Effector memory CD4-positive, alpha-beta T cell (primary cell): ENCODE measurements around the gene CSN3.
"Not testable (repeated sequence)": the region's sequence is repeated elsewhere in the genome, so short reads cannot be mapped to it uniquely, and the experiment has no call there.

ENCODE experiments used
- DNase-seq, 3 donors: peaks; one replicate each; pipeline ENCODE4 v3.0.0-alpha.2; 2020
- H3K27ac ChIP-seq: 2 replicates; pipeline ENCODE4 v1.7.0; 2013; ENCODE audit warnings: mild to moderate bottlenecking, low read length, moderate library complexity; ENCODE audit not compliant: insufficient read depth, poor library complexity, severe bottlenecking
- H3K27me3 ChIP-seq: replicated peaks from 2 replicates; pipeline ENCODE4 v1.7.0; 2013; ENCODE audit warnings: mild to moderate bottlenecking, low read length; ENCODE audit not compliant: insufficient read depth, control insufficient read depth, poor library complexity, severe bottlenecking
- H3K36me3 ChIP-seq: 2 replicates; pipeline ENCODE4 v1.7.0; 2013; ENCODE audit warnings: mild to moderate bottlenecking, low read length, moderate library complexity; ENCODE audit not compliant: control insufficient read depth, insufficient read depth
- H3K4me1 ChIP-seq: 2 replicates; pipeline ENCODE4 v1.7.0; 2013; ENCODE audit warnings: low read length, mild to moderate bottlenecking; ENCODE audit not compliant: control insufficient read depth, insufficient read depth, poor library complexity, severe bottlenecking
- H3K4me3 ChIP-seq: 2 replicates; pipeline ENCODE4 v1.7.0; 2013; ENCODE audit warnings: low read length, low read depth, mild to moderate bottlenecking; ENCODE audit not compliant: insufficient read depth, poor library complexity, severe bottlenecking
- H3K9me3 ChIP-seq: 2 replicates; pipeline ENCODE4 v1.7.0; 2013; ENCODE audit warnings: mild to moderate bottlenecking, low read length, moderate library complexity; ENCODE audit not compliant: control insufficient read depth
- total RNA-seq, 3 donors: gene quantifications; one replicate each; lab custom pipeline; 2026; lab: John Stamatoyannopoulos, UW

CSN3 gene
- total RNA-seq, result 0 reads per million in 3 donors

GRCh38 chr4:70242297-70242696 is at the start of gene CSN3:
Gene CSN3, plus strand, starts transcription at chr4:70242597. Its CDS starts 2,223 bp downstream, at chr4:70244820.
- not testable (repeated sequence) for DNase-seq, H3K4me3 ChIP-seq, H3K27ac ChIP-seq, H3K36me3 ChIP-seq, H3K4me1 ChIP-seq, H3K9me3 ChIP-seq, H3K27me3 ChIP-seq

GRCh38 chr4:70192895-70193294 is 49.5 kb upstream of the CSN3 start:
- H3K36me3 ChIP-seq, result no peaks in the 10 kb centered on the region
- no peaks in the 10 kb centered on the region for H3K4me1 ChIP-seq
- H3K9me3 ChIP-seq, result no peaks in the 10 kb centered on the region
- no peak overlapping the region for H3K4me3 ChIP-seq
- DNase-seq, result no peak
- no peaks in the 10 kb centered on the region for H3K27me3 ChIP-seq
- H3K27ac ChIP-seq, result no peak overlapping the region

GRCh38 chr4:70195425-70195824 is 47.0 kb upstream of the CSN3 start, which contains the start of gene ODAM:
Gene ODAM, plus strand, starts transcription at chr4:70195725. Its CDS starts 819 bp downstream, at chr4:70196544.
- Histone ChIP-seq H3K27me3 (no peaks in the 10 kb centered on the region), H3K9me3 (no peaks in the 10 kb centered on the region), H3K36me3 (no peaks in the 10 kb centered on the region), H3K4me1 (no peaks in the 10 kb centered on the region), H3K27ac (no peak within 1 kb of the TSS), H3K4me3 (no peak within 1 kb of the TSS)
- DNase-seq, result no peak

GRCh38 chr4:70196857-70197256 is 45.5 kb upstream of the CSN3 start:
- H3K9me3 ChIP-seq, result no peaks in the 10 kb centered on the region
- H3K27me3 ChIP-seq, result no peaks in the 10 kb centered on the region
- no peaks in the 10 kb centered on the region for H3K36me3 ChIP-seq
- H3K4me3 ChIP-seq, result no peak overlapping the region
- H3K27ac ChIP-seq, result no peak overlapping the region
- H3K4me1 ChIP-seq, result no peaks in the 10 kb centered on the region
- DNase-seq, result no peak

- Histone ChIP-seq H3K27ac (no peak overlapping the region), H3K4me3 (no peak overlapping the region), H3K36me3 (no peaks in the 10 kb centered on the region), H3K27me3 (no peaks in the 10 kb centered on the region), H3K9me3 (no peaks in the 10 kb centered on the region), H3K4me1 (no peaks in the 10 kb centered on the region)
- DNase-seq, result no peak
These were observed 44.6 kb upstream of the CSN3 start for GRCh38 chr4:70197842-70198241.

- H3K27ac ChIP-seq, result no peak overlapping the region
These were observed 38.8 kb upstream of the CSN3 start for GRCh38 chr4:70203601-70204000.

GRCh38 chr4:70212752-70213151 is 29.6 kb upstream of the CSN3 start:
- H3K4me3 ChIP-seq, H3K4me1 ChIP-seq, H3K36me3 ChIP-seq, H3K27ac ChIP-seq, H3K9me3 ChIP-seq, DNase-seq, H3K27me3 ChIP-seq: not testable (repeated sequence)

More at GRCh38 chr4:70203601-70204000, 38.8 kb upstream of the CSN3 start:
- H3K36me3 ChIP-seq, result no peaks in the 10 kb centered on the region
- H3K4me1 ChIP-seq, result no peaks in the 10 kb centered on the region
- no peaks in the 10 kb centered on the region for H3K9me3 ChIP-seq
- no peaks in the 10 kb centered on the region for H3K27me3 ChIP-seq
- H3K4me3 ChIP-seq, result no peak overlapping the region
- DNase-seq, result no peak

GRCh38 chr4:70216109-70216508 is 26.3 kb upstream of the CSN3 start:
- H3K36me3 ChIP-seq, DNase-seq, H3K4me1 ChIP-seq, H3K27me3 ChIP-seq, H3K4me3 ChIP-seq, H3K27ac ChIP-seq, H3K9me3 ChIP-seq: not testable (repeated sequence)

GRCh38 chr4:70216550-70216949 is 25.8 kb upstream of the CSN3 start:
- H3K27ac ChIP-seq, H3K36me3 ChIP-seq, H3K4me3 ChIP-seq, H3K4me1 ChIP-seq, H3K27me3 ChIP-seq, DNase-seq, H3K9me3 ChIP-seq: not testable (repeated sequence)

- H3K27me3 ChIP-seq, H3K27ac ChIP-seq, H3K36me3 ChIP-seq, DNase-seq, H3K4me3 ChIP-seq, H3K4me1 ChIP-seq, H3K9me3 ChIP-seq: not testable (repeated sequence)
These were observed 21.0 kb upstream of the CSN3 start for GRCh38 chr4:70221389-70221788.

GRCh38 chr4:70221818-70222217 is 20.6 kb upstream of the CSN3 start:
- not testable (repeated sequence) for H3K4me3 ChIP-seq, DNase-seq, H3K9me3 ChIP-seq, H3K27me3 ChIP-seq, H3K36me3 ChIP-seq, H3K4me1 ChIP-seq, H3K27ac ChIP-seq
